ENCODE data around the gene RUNX2.

GRCh38 chr6:45386501-45386900, 58.4 kb downstream of the RUNX2 start:
- TF ChIP-seq, protein P1, sequence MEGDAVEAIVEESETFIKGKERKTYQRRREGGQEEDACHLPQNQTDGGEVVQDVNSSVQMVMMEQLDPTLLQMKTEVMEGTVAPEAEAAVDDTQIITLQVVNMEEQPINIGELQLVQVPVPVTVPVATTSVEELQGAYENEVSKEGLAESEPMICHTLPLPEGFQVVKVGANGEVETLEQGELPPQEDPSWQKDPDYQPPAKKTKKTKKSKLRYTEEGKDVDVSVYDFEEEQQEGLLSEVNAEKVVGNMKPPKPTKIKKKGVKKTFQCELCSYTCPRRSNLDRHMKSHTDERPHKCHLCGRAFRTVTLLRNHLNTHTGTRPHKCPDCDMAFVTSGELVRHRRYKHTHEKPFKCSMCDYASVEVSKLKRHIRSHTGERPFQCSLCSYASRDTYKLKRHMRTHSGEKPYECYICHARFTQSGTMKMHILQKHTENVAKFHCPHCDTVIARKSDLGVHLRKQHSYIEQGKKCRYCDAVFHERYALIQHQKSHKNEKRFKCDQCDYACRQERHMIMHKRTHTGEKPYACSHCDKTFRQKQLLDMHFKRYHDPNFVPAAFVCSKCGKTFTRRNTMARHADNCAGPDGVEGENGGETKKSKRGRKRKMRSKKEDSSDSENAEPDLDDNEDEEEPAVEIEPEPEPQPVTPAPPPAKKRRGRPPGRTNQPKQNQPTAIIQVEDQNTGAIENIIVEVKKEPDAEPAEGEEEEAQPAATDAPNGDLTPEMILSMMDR (conservative IDR thresholded peaks at IDR 0.05; ENCODE audit: low read length): no peak
- TF ChIP-seq EZH2phosphoT487 (IDR thresholded peaks at IDR 0.05; ENCODE audit: borderline replicate concordance, low read depth, low read length): no peak

All from OCI-LY7 (cell line).